Measurements from ENCODE around the gene RSKR.
"Not testable (repeated sequence)": the region's sequence is repeated elsewhere in the genome, so short reads cannot be mapped to it uniquely, and the experiment has no call there.

Gene RSKR, protein sequence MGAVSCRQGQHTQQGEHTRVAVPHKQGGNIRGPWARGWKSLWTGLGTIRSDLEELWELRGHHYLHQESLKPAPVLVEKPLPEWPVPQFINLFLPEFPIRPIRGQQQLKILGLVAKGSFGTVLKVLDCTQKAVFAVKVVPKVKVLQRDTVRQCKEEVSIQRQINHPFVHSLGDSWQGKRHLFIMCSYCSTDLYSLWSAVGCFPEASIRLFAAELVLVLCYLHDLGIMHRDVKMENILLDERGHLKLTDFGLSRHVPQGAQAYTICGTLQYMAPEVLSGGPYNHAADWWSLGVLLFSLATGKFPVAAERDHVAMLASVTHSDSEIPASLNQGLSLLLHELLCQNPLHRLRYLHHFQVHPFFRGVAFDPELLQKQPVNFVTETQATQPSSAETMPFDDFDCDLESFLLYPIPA

DNA sequence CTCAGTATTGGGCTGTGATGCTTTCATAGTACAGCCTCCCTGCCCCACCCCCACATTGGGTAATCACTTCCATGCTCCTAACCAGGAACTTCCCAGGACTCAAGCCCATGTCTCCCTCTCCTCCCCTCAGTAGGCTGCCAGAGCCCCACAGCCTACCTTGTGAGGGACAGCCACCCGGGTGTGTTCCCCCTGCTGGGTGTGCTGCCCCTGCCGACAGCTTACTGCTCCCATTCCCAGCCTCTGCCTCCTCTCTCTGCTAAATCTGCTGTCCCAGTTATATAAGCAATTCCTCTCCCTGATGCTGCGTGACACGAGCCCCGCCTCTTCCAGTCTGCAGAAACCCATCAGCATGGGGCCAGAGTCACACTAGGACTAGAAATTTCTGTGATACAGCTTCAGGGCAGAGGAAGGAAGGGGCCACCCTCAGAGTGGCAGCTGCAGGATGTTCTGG is at the start of gene RSKR:
Gene RSKR, minus strand, starts transcription at position 255 of the 451 bp plus-strand sequence. Its CDS starts 24 bp downstream, at position 231.
- DNase-seq (ENCODE audit: low read depth in 2 of 2), result no peak

DNA sequence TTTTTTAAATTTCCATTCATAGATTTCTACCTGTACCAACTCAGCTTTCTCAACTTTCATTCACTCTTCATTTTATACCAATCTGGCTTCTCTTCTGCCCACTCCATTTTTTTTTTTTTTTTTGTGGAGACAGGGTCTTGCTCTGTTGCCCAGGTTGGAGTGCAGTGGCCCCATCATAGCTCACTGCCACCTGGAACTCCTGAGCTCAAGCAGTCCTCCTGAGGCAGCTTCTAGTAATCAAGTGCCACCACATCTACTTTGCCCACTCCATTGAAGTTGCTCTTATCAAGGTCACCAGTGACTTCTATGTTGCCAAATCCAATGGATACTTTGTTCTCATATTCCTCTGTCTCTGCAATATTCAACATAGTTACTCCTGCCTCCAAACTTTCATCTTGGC is 49.7 kb upstream of the RSKR start:
- DNase-seq (ENCODE audit: low read depth in 2 of 2), result no peak

DNA sequence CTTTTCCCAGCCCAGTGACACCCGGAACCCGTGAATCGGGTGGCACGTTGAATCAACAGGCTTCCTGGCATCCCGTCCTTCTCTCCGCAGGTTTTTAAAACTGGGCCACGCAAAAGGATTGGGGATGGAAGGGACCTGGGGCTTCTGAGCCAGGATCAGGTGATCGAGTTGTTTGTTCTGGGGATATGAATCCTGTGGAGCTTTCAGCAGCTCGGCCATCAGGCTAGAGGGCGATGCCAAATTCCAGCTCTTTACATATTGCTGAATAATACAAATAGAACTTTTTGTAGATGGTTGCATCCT is 48.5 kb upstream of the RSKR start:
- no peak for DNase-seq (ENCODE audit: low read depth in 2 of 2)

DNA sequence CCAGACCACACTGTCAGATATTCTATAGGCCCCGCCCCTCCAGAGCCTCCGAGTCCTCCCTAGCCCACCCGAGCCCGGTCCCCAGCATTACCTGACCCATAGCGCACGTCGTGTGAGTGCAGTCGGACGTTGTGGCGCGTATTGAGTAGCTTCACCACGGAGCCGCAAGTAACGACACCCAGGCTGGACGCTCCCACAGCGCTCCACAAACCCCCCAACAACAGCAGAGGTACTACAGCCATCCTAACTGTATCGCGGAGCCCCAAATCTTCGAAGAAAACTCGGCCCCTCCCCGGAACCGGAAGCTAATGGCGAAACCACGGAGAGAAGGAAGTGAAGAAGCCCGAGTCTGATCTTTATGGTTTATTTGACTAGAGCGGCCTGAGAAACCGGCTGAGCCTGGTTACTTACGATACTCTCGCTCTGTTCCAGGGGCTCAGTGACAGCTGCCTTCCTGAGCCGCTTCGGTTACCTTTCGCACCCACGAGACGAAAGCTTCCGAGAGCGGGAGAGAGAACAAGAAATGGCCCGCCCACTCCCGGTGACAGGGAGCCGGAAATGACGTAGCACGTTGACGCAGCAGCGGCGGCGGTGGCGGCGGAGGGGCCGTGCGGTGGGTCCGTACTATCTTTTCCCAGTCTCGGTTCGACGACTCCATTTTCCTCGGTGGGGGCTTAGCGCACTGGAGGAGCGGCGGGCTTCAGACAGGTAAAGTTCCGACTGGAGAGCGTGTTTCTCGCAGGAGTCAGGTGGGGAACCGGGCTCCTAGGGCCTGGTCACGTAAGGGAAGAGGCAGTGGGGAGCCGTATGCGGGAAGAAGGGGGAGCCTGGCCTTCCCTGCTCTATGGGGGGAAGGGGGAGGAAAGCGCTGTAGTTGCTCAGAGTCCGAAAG is 47.9 kb upstream of the RSKR start, which contains the start of the genes SDF2 and SUPT6H:
Gene SDF2, minus strand, starts transcription at position 272 of the 892 bp plus-strand sequence. Its CDS starts 30 bp downstream, at position 242.
Gene SUPT6H, plus strand, starts transcription at position 571 of the 892 bp plus-strand sequence. CDS start 11,197 bp downstream, outside the sequence.
- DNase-seq (ENCODE audit: low read depth in 2 of 2), result peak; percentile 68 to 92

DNA sequence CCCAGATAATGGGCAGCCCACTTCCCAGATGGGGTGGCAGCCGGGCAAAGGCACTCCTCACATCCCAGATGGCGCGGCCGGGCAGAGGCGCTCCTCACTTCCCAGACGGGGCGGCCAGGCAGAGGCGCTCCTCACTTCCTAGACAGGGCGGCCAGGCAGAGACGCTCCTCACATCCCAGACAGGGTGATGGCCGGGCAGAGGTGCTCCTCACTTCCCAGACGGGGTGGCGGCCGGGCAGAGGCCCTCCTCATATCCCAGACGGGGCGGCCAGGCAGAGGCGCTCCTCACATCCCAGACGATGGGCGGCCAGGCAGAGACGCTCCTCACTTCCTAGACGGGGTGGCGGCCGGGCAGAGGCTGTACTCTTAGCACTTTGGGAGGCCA is 45.5 kb upstream of the RSKR start:
- DNase-seq (ENCODE audit: low read depth in 2 of 2), result not testable (repeated sequence)

DNA sequence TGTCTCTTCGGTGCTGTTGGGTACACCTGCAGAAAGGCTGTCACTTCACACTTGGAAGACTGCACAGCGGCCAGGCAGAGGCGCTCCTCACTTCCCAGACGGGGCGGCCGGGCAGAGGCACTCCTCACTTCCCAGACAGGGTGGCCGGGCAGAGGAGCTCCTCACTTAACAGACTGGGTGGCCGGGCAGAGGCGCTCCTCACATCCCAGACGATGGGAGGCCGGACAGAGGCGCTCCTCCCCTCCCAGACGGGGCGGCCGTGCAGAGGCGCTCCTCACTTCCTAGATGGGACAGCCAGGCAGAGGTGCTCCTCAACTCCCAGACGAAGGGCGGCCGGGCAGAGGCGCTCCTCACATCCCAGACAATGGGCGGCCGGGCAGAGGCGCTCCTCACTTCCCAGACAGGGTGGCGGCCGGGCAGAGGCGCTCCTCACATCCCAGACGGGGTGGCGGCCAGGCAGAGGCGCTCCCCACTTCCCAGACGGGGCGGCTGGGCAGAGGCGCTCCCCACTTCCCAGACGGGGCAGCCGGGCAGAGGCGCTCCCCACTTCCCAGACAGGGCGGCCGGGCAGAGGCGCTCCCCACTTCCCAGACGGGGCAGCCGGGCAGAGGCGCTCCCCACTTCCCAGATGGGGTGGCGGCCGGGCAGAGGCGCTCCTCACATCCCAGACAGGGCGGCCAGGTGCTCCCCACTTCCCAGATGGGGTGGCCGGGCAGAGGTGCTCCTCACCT is 44.9 kb upstream of the RSKR start:
- DNase-seq (ENCODE audit: low read depth in 2 of 2), result not testable (repeated sequence)

DNA sequence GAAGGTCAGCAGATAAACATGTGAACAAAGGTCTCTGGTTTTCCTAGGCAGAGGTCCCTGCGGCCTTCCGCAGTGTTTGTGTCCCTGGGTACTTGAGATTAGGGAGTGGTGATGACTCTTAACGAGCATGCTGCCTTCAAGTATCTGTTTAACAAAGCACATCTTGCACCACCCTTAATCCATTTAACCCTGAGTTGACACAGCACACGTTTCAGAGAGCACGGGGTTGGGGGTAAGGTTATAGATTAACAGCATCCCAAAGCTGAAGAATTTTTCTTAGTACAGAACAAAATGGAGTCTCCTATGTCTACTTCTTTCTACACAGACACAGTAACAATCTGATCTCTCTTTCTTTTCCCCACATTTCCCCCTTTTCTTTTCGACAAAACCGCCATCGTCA is 44.4 kb upstream of the RSKR start:
- DNase-seq (ENCODE audit: low read depth in 2 of 2), result not testable (repeated sequence)

DNA sequence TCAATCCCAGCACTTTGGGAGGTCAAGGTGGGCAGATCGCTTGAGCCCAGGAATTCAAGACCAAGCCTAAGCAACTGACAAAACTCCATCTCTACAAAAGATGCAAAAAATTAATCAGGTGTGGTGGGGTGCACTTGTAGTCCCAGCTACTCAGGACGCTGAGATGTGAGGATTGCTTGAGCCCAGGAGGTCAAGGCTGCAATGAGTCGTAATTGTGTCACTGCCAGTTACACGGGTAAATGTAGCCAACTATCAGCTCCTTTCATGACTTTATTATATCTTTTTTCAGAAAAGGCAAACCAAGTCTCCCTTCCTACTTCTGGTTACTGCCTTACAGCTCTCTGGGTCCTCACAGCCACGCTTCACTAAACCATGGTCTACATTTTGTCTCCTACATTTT is 43.8 kb upstream of the RSKR start:
- DNase-seq (ENCODE audit: low read depth in 2 of 2), result no peak

DNA sequence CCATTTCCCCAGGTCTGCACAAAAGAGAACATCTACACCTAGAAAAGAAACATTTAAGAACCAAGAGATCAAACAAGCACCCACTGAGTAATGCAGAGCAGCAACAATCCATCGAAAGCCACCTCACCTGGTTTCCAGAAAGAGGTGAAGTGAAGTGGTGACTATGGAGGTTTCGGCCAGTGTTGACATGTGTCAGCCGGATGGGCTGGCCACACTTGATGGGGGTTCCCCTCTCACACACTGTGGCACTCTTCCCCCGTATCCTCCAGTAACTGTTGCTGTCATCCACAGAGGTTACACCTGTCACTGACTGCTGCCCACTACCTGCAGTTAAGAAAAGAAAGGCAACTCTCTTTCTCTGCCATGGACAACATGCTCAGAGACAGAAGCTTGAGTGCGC is 41.2 kb upstream of the RSKR start:
- DNase-seq (ENCODE audit: low read depth in 2 of 2), result no peak

DNA sequence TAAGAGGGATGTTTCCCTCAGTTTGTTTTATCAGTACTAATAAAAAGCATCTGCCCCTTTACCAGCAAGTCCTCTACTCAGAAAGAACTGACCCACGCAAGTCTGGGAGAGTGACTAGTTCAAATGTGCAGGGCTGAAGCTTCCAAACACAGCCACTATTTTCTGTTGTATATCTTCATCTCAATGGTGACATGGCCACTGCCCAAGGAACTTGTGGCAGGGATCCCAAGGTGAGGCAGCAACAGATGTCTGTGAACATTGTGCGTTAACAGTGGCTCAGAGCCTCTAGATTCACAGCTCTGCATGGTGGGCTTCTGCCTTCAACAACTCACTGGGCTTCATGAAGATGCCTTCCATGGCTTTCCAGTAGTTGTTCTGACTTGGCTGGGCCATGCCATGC is 34.7 kb upstream of the RSKR start:
- DNase-seq (ENCODE audit: low read depth in 2 of 2), result no peak

DNA sequence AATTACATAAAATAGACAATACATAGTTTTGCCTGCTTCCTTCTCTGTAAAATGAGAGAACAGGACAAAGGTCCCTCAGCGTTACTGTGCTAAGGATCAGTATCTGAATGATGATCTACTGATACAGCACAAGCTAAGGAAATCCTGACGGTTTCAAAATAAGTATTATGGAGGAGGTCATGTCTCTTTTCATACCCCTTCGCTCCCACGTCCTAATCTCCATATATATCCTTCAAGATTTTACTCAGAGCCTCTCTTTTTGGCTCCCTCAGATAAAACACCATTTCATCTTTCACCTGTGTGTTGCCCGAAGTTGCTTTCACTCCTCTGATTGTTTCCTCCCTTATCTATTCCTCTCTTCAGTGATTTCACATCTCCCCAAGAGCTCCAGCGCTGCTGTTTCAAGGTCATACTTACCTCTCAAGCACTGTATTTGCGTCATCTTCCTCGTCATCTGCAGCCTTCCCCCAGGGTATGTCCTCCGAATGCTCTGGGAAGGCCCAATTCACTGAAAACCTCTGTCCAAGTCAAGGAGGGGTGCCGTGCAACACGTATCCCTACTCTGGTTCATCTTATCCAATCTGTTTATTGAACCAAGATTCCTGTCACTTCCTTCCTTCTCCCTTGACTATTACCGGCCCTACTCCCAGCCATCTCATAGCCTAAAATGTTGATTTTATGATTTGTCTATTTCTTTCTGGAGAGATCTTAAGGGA is 32.2 kb upstream of the RSKR start:
- DNase-seq (ENCODE audit: low read depth in 2 of 2), result no peak

DNA sequence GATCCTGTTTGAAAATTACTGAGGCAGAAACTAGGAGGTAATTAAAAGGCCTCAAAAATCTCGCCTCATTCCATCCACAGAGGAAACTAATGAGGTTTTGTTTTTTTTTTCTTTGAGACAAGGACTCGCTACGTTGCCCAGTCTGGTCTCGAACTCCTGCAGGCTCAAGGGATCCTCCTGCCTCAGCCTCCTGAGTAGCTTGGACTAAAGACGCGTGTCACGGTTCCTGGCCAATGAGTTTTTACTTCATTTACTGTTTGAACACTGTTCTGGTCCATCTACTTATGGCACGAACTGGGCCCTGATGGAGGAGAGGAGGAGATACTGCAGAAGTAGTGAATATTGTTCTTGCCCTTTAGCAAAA is 31.6 kb upstream of the RSKR start:
- no peak for DNase-seq (ENCODE audit: low read depth in 2 of 2)

DNA sequence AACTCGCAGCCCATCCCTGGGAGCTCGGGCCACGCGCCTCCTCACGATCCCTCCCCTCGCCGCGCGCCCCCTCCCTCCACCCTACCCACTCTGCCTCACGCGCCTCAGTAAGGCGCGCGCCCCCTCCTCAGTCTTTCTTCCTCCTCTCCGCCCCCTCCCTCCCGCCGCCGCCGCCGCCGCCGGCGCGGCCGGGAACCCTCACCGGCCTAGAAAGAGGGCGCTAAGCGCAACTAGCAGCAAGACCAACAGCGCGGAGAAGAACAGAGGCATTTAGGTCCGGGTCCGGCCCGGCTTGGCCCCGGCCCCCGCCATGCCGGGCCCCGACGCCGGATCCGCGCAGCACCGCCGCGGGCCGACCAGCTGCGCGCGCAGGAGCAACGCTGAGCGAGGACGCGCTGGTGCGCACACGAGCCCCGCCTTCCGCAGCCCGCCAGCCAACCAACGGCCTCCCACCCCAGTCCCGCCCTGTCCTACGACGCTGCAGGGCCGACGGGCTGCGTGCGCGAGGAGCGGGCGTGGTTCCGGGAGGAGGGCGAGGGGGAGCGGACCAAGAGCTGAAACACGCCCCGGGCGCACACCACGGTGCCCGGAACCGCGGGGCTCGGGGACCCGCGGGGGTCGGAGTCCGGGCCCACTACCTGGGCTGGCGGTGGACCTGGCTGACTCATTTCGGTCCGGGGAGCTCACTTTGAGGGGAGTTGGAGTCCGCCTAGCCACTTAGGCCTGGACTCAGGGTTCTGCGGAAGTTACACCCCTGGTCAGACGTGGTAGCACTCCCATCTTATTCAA is 31.0 kb upstream of the RSKR start, which contains the start of gene BLTP2:
Gene BLTP2, minus strand, starts transcription at position 372 of the 789 bp plus-strand sequence. Its CDS starts 102 bp downstream, at position 270.
- peak; percentile 87 to 89 for DNase-seq (ENCODE audit: low read depth in 2 of 2)

DNA sequence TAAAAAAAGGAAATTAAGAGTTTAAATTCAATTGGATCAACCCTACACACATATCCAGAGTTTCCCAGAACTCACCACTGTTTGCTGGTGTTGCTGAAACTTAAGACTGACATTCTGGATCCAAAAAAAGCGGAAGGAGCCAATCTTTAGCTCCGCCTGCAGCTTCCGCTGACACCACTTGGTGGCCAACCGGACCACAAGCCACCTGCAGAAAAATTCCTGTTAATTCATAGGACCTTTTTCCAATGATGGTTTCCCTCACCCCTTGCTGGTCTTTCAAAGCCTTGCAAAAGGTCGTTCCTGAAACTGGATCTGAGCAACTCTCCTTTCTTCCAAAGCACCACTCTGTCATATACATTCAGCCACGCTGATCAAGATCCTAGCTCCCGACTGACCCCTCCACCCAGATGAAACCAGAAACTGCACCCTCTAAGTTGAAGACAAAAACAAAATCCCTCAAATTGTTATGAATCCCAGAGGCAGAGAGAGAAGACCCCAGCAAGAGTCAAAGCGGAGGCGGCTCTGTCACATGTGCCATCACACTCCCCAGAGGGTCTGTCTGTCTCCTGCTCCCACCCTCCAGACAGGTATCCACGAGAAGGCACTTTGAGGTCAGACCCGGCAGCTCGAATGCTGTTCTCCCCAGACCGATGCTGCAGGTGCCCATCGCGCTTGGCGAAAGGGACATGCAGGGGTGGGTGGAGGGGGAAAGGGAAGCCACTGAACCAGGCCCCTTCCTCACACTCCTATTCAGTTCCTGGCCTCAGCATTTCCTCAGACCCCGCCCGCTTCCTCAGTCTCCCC is 30.2 kb upstream of the RSKR start:
- no peak for DNase-seq (ENCODE audit: low read depth in 2 of 2)

DNA sequence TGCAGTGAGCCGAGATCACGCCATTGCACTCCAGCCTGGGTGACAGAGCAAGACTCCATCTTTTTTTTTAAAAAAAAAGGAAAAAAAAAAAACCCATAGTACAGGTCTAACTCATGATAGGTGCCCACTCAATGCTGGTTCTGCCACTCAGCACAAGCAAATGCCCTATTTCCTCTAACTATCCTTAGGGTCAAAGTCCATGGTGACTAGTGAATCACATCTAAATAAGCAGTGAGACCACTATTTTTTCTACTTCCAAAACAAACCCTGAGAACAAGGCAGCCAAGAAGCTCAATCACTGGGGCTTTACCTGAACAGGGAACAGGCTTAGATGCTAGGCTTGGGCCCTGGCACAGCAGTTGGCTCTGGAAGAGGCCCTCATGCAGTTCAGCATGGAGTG is 27.6 kb upstream of the RSKR start:
- no peak for DNase-seq (ENCODE audit: low read depth in 2 of 2)

DNA sequence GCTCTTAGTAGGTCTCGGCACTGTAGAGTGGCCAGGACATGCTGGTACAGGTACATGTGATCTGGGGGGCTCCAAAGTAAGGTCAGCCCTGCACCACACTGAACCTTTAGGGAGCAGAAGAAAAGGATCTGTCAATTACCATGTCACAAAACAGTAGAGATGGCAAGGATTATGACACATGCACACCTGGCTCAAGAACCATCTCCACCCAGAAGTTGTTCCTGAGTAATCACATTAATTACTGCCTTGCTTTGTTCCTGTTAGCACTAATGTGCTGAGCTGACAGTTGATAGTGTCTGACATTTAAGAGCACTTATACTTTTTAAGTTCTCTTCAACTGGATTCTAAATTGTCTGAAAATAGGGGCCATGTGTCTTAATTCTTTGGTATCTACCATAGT is 21.5 kb upstream of the RSKR start:
- DNase-seq (ENCODE audit: low read depth in 2 of 2), result no peak

DNA sequence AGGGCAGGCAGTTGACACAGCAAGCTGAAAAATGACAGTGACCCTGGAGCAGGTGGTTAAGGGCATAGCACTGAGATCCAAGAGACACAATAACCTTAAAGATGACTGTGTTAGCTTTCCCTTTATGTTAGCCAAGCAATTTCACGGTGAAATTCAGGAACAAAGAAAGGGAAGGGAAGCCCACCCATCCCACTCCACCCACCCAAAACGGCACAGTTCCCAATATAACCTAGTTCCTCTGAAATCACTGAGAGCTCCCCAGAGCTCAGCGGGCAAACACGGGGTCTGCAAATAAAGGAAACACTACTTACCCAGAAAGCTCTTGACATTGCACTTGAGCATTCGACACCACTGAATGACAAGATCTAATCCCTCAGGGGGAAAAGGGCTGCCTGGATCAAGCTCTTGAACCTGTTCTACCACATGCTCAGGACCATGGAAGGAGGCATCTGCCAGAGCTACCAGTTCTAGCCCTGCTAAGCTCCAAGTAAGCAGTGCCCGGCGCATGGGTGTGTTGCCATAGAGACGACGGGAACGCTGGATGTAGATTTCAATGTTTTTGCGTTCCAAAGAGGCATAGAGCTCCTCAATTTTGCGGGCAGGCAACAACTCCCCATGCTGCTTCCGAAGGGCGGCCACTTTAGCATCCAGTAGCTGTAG is 20.4 kb upstream of the RSKR start:
- no peak for DNase-seq (ENCODE audit: low read depth in 2 of 2)

DNA sequence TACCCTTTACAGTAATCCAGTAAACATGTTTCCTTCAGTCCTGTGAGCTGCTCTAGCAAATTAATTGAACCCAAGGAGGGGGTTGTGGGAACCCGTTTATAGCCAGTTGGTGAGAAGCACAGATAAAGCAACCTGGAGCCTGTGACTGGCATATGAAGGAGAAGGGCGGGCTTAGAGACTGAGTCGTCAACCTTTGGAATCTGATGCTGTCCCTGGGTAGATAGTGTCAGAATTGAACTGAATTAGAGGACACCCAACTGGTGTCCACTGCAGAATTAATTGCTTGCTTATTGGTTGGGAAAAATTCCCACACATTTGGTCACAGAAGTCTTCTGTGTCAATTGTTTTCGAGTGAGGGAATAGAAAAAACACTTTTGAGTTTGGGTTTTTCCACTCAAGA is 12.8 kb upstream of the RSKR start:
- no peak for DNase-seq (ENCODE audit: low read depth in 2 of 2)

DNA sequence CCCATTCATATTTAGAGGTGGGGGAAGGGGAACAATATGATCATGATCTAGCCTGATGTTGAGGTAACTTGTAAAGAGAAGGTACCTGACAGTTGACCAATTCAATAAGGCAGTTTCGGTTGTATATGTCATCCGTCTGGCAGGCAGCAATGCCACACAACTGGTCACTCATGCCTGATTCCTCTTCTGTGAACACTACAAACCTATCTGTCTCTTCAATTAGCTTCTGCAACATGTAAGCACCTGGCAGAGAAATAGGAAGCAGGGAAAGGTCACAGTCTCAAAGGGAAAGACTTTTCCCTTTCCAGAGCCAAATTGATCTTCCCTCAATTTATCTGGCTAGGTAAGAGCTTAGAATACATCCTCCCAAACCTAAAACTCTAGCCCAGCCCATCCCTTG is 10.2 kb upstream of the RSKR start:
- DNase-seq (ENCODE audit: low read depth in 2 of 2), result no peak

Measured in stimulated activated CD4-positive, alpha-beta T cell treated with anti-CD3 and anti-CD28 coated beads, Interleukin-1b, Interleukin-23, amount 100 ng/mL, for 1 hour (primary cell).